CD8-positive, alpha-beta memory T cell (primary cell): Measurements from ENCODE around the gene ARL6. TPM values are rescaled to one million over a fixed set of nuclear protein-coding genes. Genes with fewer than 3 reads are reported as not detected.
A peak's percentile ranks its signal among the peaks of the same experiment; 100 is the strongest.

Source experiments
- CTCF ChIA-PET: fragments of 350-600 bp; sonication (Branson Sonifier 250); formaldehyde crosslinking; loops from one replicate; lab custom pipeline; 2021; ENCODE audit warnings: antibody characterized with exemption; lab: Charles Lee
- POLR2A ChIA-PET: fragments of 350-600 bp; sonication (Branson Sonifier 250); formaldehyde crosslinking; loops from one replicate; lab custom pipeline; 2021; ENCODE audit warnings: antibody characterized with exemption; lab: Charles Lee
- DNase-seq, 5 donors: peaks; one replicate each; pipeline versions ENCODE4 v3.0.0 to v3.0.0-alpha.2; 2020 to 2022; ENCODE audit warnings: mixed read lengths in 1 of 5
- H3K27ac ChIP-seq: one replicate; pipeline ENCODE4 v1.7.0; 2013; ENCODE audit warnings: low read depth, mild to moderate bottlenecking, low read length, moderate library complexity
- H3K27me3 ChIP-seq: 2 replicates; pipeline ENCODE4 v1.7.0; 2013; ENCODE audit warnings: low read length, mild to moderate bottlenecking; ENCODE audit not compliant: insufficient read depth, poor library complexity, severe bottlenecking
- H3K36me3 ChIP-seq: 2 replicates; pipeline ENCODE4 v1.7.0; 2013; ENCODE audit warnings: mild to moderate bottlenecking, low read length, moderate library complexity; ENCODE audit not compliant: insufficient read depth
- H3K4me1 ChIP-seq: 2 replicates; pipeline ENCODE4 v1.7.0; 2013; ENCODE audit warnings: mild to moderate bottlenecking, low read length, moderate library complexity; ENCODE audit not compliant: insufficient read depth
- H3K4me3 ChIP-seq: 2 replicates; pipeline ENCODE4 v1.7.0; 2013; ENCODE audit warnings: mild to moderate bottlenecking, low read length
- H3K9me3 ChIP-seq: 2 replicates; pipeline ENCODE4 v1.7.0; 2013; ENCODE audit warnings: mild to moderate bottlenecking, low read length
- H3K27ac Mint-ChIP-seq, 8 donors: one replicate each; pipeline ENCODE4 v1.8.0; 2020 to 2021; ENCODE audit warnings: mixed read lengths in 8 of 8, mild to moderate bottlenecking in 6 of 8, inconsistent platforms in 3 of 8, moderate library complexity in 3 of 8
- H3K27me3 Mint-ChIP-seq, 2 donors: one replicate each; pipeline ENCODE4 v1.8.0; 2020 to 2021; ENCODE audit warnings: mixed read lengths in 2 of 2, mild to moderate bottlenecking in 1 of 2, moderate library complexity in 1 of 2
- H3K36me3 Mint-ChIP-seq, 3 donors: one replicate each; pipeline ENCODE4 v1.8.0; 2020 to 2021; ENCODE audit warnings: mixed read lengths in 3 of 3, inconsistent platforms in 1 of 3, mild to moderate bottlenecking in 1 of 3
- H3K4me1 Mint-ChIP-seq, 3 donors: one replicate each; pipeline ENCODE4 v1.8.0; 2020 to 2021; ENCODE audit warnings: mixed read lengths in 3 of 3, inconsistent platforms in 1 of 3, mild to moderate bottlenecking in 1 of 3
- H3K4me3 Mint-ChIP-seq, 7 donors: one replicate each; pipeline ENCODE4 v1.8.0; 2020 to 2021; ENCODE audit warnings: mixed read lengths in 7 of 7, mild to moderate bottlenecking in 6 of 7, moderate library complexity in 4 of 7, inconsistent platforms in 2 of 7
- H3K9me3 Mint-ChIP-seq, 5 donors: one replicate each; pipeline ENCODE4 v1.8.0; 2020 to 2022; ENCODE audit warnings: mixed read lengths in 5 of 5, mild to moderate bottlenecking in 3 of 5, moderate library complexity in 2 of 5, inconsistent platforms in 1 of 5
- polyA plus RNA-seq: library from polyadenylated mRNA; unstranded; fragments of 300-500 nt; fragmentation: Illumina TruSeq; gene quantifications from one replicate; pipeline ENCODE4 v1.2.3, GENCODE V29; 2021
- total RNA-seq, 2 experiments: library from RNA; stranded (reverse); gene quantifications; one replicate each; pipeline ENCODE4 v1.2.3, GENCODE V29; 2021

ARL6 gene
- total and polyA plus RNA-seq, 3 experiments from 2014 or later: 3.5 to 10.2 (median 9.8) TPM

DNA sequence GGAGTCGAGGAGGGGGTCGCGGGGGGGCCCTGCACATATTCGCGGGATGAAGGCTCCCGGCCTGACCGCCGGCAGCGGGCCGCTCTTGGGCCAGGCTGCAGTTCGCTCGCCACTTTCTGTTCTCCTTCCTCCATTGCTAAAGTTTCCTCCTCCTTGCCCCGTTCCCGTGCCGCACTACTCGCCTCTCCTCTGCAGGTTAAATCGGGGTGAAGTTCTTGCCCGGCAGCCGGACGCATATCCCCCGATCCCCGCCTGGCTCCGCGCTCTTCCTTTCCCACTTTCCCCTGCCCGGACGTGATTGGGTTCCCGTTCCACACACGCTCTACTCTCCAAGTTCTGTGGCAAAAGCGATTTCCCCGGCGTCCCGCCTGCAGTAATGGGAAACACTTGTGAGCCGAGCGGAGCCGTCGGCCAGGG is 57.8 kb downstream of the ARL6 start:
- peaks cover 0 to 12% of the 10 kb centered on the region in 2 donors for H3K27me3 Mint-ChIP-seq
- H3K27ac Mint-ChIP-seq: peak overlapping the region; percentile 51 to 95 (median 83)
- POLR2A ChIA-PET: interaction anchor here (0.6 to 1.6 kb wide), 5 partner anchors 9 to 742 kb away, joined by 3 to 6 read pairs (median 4); partner anchors contain the start of gene ARL6

DNA sequence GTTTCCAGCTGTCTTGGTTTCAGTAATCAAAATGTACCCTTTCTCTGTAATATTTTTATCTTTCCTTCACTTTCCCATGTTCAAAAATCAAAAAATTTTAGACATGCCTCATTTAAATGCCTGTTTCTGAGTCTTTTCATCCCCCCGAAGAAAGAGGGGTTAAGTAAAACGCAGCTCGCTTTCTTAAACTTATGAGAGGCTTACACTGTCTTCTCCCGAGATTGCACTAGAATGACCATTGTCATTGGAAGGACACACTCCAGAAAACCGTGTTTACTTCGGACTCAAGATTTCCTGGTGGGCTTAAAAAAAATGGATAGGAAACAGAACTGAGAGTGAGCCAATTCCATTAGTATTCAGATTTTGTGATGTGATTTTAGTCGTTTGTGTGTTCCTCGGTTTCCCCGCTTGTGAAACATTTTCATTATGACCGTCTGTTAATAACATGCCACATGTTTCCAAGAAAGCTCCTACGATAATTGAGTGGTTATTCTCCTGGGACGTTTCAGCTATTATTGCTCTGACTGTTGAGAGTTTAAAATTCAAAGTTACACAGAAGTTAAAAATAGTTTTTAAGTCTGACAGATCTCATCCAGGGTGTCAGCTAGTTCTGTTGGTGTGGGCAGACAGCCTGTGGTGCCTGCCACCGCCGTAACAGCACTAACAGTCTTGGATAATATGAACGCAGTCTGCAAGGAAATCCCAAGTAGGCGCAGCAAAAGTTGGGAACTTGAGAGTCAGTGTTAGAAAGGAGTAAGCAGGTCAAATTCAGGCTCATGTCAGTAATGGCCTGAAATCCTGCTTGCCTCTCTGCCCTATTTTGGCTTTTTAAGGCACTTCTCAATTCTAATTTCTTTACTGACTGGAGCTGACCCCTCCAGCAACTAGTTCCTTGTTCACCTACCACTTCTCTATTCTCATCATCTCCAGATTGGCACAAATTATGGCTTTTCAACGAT is 58.8 kb downstream of the ARL6 start:
- Mint-ChIP-seq H3K27me3 (peaks cover 3% of the 10 kb centered on the region in 2 donors), H3K9me3 (no peaks in the 10 kb centered on the region), H3K36me3 (peaks cover 0 to 8% (median 0%) of the 10 kb centered on the region in 3 donors), H3K4me1 (peaks cover 26 to 39% (median 36%) of the 10 kb centered on the region in 3 donors), H3K4me3 (peak overlapping the region; percentile 91 to 99 (median 95)), H3K27ac (peak overlapping the region in 6 of 8 donors; percentile 51 to 95 (median 58))
- peaks cover 9% of the 10 kb centered on the region for H3K27me3 ChIP-seq
- H3K27ac ChIP-seq: no peak overlapping the region
- ChIA-PET CTCF (interaction anchor here (1.7 kb wide), 1 partner anchor 199 kb away, joined by 7 read pairs; no protein-coding TSS in a partner anchor), POLR2A (no interaction called here)
- H3K36me3 ChIP-seq: no peaks in the 10 kb centered on the region
- no peak overlapping the region for H3K4me3 ChIP-seq
- peaks cover 13% of the 10 kb centered on the region for H3K4me1 ChIP-seq
- H3K9me3 ChIP-seq: no peaks in the 10 kb centered on the region
- no peak for DNase-seq

More for the DNA sequence above, 57.8 kb downstream of the ARL6 start:
- Mint-ChIP-seq H3K4me3 (peak overlapping the region; percentile 91 to 99 (median 95)), H3K36me3 (peaks cover 0 to 8% (median 0%) of the 10 kb centered on the region in 3 donors), H3K9me3 (no peaks in the 10 kb centered on the region), H3K4me1 (peaks cover 26 to 39% (median 36%) of the 10 kb centered on the region in 3 donors)
- peak overlapping the region; percentile 1 for H3K27ac ChIP-seq
- CTCF ChIA-PET: interaction anchor here (0.9 to 2.3 kb wide), 8 partner anchors 14 to 201 kb away, joined by 3 to 8 read pairs (median 5); no protein-coding TSS in a partner anchor
- no peaks in the 10 kb centered on the region for H3K9me3 ChIP-seq
- H3K4me3 ChIP-seq: peak overlapping the region; percentile 78
- no peaks in the 10 kb centered on the region for H3K36me3 ChIP-seq
- peaks cover 10% of the 10 kb centered on the region for H3K27me3 ChIP-seq
- DNase-seq: peak in 2 of 5 donors; percentile 20 to 53
- H3K4me1 ChIP-seq: peaks cover 13% of the 10 kb centered on the region

DNA sequence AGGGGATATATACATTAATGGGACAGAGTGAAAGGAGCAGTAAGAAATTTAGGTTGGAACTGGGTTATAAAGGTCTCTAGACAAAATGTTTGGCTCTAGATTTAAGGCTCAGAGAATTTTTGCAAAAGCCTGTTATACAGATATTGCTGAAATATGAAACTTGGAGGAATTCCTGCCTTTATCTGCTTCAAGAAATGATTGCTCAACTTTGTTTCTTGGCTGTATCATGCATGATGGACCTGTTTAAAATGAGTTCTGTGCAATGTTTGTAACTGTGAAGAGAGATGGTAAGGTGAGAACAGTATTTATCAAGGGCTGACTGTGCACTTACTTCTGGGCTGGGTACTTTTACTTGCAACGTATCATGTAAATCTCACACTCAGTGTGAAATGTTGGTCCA is 60.5 kb downstream of the ARL6 start:
- Mint-ChIP-seq H3K27ac (no peak overlapping the region), H3K4me3 (peak overlapping the region in 1 of 7 donors; percentile 19), H3K36me3 (peaks cover 0 to 8% (median 0%) of the 10 kb centered on the region in 3 donors), H3K9me3 (no peaks in the 10 kb centered on the region), H3K4me1 (peaks cover 29 to 43% (median 43%) of the 10 kb centered on the region in 3 donors), H3K27me3 (peaks cover 0 to 3% of the 10 kb centered on the region in 2 donors)
- H3K27ac ChIP-seq: no peak overlapping the region
- ChIA-PET CTCF (no interaction called here), POLR2A (no interaction called here)
- no peak overlapping the region for H3K4me3 ChIP-seq
- H3K36me3 ChIP-seq: no peaks in the 10 kb centered on the region
- DNase-seq: no peak
- peaks cover 13% of the 10 kb centered on the region for H3K4me1 ChIP-seq
- H3K27me3 ChIP-seq: peaks cover 6% of the 10 kb centered on the region
- no peaks in the 10 kb centered on the region for H3K9me3 ChIP-seq

DNA sequence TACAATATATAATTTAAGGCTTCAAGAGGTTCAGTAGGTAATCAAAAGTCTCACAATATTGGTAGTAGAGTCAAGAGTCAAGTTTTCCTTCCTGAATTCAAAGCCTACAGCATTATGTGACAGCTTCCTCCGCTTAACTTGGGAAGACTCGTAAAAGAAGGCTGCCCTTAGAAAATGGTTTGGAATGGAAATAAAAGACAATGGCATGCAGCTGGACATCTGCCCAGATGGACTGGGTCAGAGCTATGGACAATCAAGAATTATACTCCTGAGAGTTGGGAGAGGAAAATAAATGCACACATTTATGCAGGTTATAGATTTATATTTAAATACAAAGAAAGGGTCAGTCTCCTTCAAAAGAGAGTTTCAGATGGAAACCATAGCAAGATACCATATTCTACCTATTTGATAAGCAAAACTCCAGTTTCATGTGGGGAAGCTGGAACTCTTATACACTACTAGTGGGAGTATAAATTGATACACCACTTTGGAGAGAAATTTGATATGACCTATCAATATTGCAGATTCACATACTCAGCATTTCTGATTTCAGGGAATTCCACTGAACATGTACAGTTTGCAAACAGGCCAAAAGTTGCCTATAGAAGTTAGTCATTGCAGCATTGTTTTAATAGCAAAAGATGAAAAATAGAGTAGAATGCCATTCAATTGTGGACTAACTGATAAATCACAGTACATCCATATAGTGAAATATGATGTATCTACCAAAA is 63.3 kb downstream of the ARL6 start:
- Histone ChIP-seq H3K4me3 (no peak overlapping the region), H3K4me1 (peaks cover 1% of the 10 kb centered on the region), H3K36me3 (no peaks in the 10 kb centered on the region), H3K27ac (no peak overlapping the region), H3K9me3 (no peaks in the 10 kb centered on the region), H3K27me3 (no peaks in the 10 kb centered on the region)
- Mint-ChIP-seq H3K9me3 (peaks cover 0 to 4% (median 0%) of the 10 kb centered on the region in 5 donors), H3K4me1 (peaks cover 13 to 26% (median 25%) of the 10 kb centered on the region in 3 donors), H3K27me3 (peaks cover 0 to 3% of the 10 kb centered on the region in 2 donors), H3K27ac (no peak overlapping the region), H3K36me3 (peaks cover 0 to 2% (median under 1%) of the 10 kb centered on the region in 3 donors), H3K4me3 (no peak overlapping the region)
- POLR2A ChIA-PET: interaction anchor here (0.7 kb wide), 1 partner anchor 199 kb away, joined by 10 read pairs; no protein-coding TSS in a partner anchor
- CTCF ChIA-PET: no interaction called here
- DNase-seq: no peak

DNA sequence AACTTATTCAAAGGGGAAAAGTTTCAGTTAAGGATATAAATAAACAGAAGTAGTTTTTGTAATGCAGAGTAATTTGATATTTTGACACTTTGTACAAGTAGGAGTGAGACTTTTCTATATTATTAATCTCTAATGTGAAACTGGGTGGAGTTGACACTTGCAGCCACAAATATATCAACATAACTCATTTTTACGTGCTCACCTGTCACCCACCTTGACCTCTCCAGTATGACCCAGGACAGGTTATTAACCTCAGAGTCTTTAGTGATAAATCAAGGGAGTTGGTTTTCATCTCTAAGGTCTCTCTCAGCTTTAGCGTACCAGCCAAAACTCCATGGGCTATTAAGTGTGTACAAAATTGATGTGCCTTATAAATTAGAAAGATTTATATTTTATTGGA is 64.6 kb downstream of the ARL6 start:
- peaks cover 0 to 2% (median 0%) of the 10 kb centered on the region in 3 donors for H3K36me3 Mint-ChIP-seq
- H3K27me3 Mint-ChIP-seq: peaks cover 0 to 3% of the 10 kb centered on the region in 2 donors
- Histone ChIP-seq H3K27ac (no peak overlapping the region), H3K27me3 (no peaks in the 10 kb centered on the region), H3K4me3 (no peak overlapping the region), H3K9me3 (no peaks in the 10 kb centered on the region), H3K4me1 (no peaks in the 10 kb centered on the region), H3K36me3 (no peaks in the 10 kb centered on the region)
- H3K9me3 Mint-ChIP-seq: peaks cover 0 to 4% (median 0%) of the 10 kb centered on the region in 5 donors
- CTCF ChIA-PET: no interaction called here
- no peak overlapping the region for H3K27ac Mint-ChIP-seq
- POLR2A ChIA-PET: no interaction called here
- no peak overlapping the region for H3K4me3 Mint-ChIP-seq
- peaks cover 6 to 14% (median 12%) of the 10 kb centered on the region in 3 donors for H3K4me1 Mint-ChIP-seq
- no peak for DNase-seq

DNA sequence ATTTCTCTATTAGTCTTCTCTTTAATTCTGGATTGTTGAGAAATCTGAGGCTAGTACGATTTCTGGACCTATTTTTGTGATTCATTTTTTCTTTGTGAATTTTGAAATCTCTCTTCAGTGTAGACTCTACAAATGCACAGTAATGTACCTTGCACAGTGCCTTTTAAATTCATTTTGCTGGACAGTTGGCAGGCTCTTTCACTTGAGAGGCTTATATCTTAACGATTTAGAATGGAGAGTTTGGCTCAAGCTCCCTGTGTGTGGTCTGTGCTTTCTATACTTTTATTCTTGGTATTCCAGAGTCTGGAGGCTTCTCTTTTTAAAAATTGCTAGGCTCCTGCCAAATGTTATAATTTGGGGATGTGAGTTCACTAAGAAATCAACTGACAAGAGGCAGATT is 66.1 kb downstream of the ARL6 start:
- H3K27ac Mint-ChIP-seq: no peak overlapping the region
- no peak overlapping the region for H3K4me3 ChIP-seq
- ChIA-PET POLR2A (no interaction called here), CTCF (no interaction called here)
- H3K36me3 ChIP-seq: no peaks in the 10 kb centered on the region
- peaks cover 0 to 4% (median 0%) of the 10 kb centered on the region in 5 donors for H3K9me3 Mint-ChIP-seq
- no peak for DNase-seq
- H3K4me1 ChIP-seq: no peaks in the 10 kb centered on the region
- H3K4me1 Mint-ChIP-seq: peaks cover 3 to 7% (median 6%) of the 10 kb centered on the region in 3 donors
- peaks cover 0 to 7% of the 10 kb centered on the region in 2 donors for H3K27me3 Mint-ChIP-seq
- H3K27ac ChIP-seq: no peak overlapping the region
- no peak overlapping the region for H3K4me3 Mint-ChIP-seq
- no peaks in the 10 kb centered on the region for H3K27me3 ChIP-seq
- H3K9me3 ChIP-seq: no peaks in the 10 kb centered on the region
- peaks cover 0 to 2% (median 0%) of the 10 kb centered on the region in 3 donors for H3K36me3 Mint-ChIP-seq

DNA sequence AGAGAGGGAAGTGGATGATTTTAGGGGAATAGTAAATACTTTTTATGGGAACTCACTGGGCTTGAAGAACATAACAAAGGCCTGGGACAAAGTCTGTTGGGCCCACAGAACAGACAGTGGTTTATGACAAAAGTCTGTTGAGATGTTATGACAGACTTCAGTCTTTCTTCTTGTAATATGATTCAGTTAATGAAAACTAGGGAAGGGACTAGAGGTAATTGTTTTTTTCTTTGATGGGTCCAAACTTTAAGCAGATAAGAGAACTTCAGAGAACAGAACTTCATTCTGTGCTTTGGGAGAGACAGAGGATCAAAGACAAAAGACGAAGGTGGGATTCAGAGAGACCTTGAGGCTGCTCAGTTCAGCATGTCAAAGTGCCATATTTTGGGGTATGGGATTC is 66.6 kb downstream of the ARL6 start:
- peaks cover 0 to 4% (median 0%) of the 10 kb centered on the region in 5 donors for H3K9me3 Mint-ChIP-seq
- H3K36me3 Mint-ChIP-seq: peaks cover 0 to 2% (median 0%) of the 10 kb centered on the region in 3 donors
- Histone ChIP-seq H3K27me3 (no peaks in the 10 kb centered on the region), H3K4me1 (no peaks in the 10 kb centered on the region), H3K36me3 (no peaks in the 10 kb centered on the region), H3K4me3 (no peak overlapping the region), H3K27ac (no peak overlapping the region), H3K9me3 (no peaks in the 10 kb centered on the region)
- H3K27ac Mint-ChIP-seq: no peak overlapping the region
- H3K4me3 Mint-ChIP-seq: no peak overlapping the region
- peaks cover 3 to 7% (median 6%) of the 10 kb centered on the region in 3 donors for H3K4me1 Mint-ChIP-seq
- ChIA-PET POLR2A (no interaction called here), CTCF (no interaction called here)
- no peak for DNase-seq
- H3K27me3 Mint-ChIP-seq: peaks cover 0 to 8% of the 10 kb centered on the region in 2 donors
